OCI-LY1 (cell line): ENCODE data around the gene C6orf141.

ENCODE experiments used
- CTCF ChIP-seq: fragments of 200-600 bp; sonication (generic), shearing (Covaris generic); IDR thresholded peaks from 2 replicates; pipeline ENCODE4 v1.5.1; 2017; ENCODE audit warnings: mild to moderate bottlenecking, antibody characterized with exemption, low read length, moderate library complexity, mixed read lengths
- EZH2 ChIP-seq: fragments of 200-600 bp; sonication (generic), shearing (Covaris generic); IDR thresholded peaks from 2 replicates; pipeline ENCODE4 v1.8.0; 2017; ENCODE audit warnings: borderline replicate concordance, mixed run types, mild to moderate bottlenecking, antibody characterized with exemption, low read length, moderate library complexity, mixed read lengths

GRCh38 chr6:49551078-49551865 lies 804 bp downstream of the C6orf141 start:
- TF ChIP-seq CTCF: no peak
- TF ChIP-seq EZH2: no peak
